ENCODE data around the gene NAA40.

The NAA40 gene

GRCh38 chr11:63905179-63905578, 33.6 kb upstream of the NAA40 start:
- no peak overlapping the region for H2AFZ ChIP-seq (ENCODE audit: low read length, unreplicated experiment)
- no peaks in the 10 kb centered on the region for H3K4me1 ChIP-seq (ENCODE audit: control insufficient read depth, insufficient read depth, low read length, unreplicated experiment)
- H3K79me2 ChIP-seq (ENCODE audit: control insufficient read depth, insufficient read depth, low read length, unreplicated experiment): no peaks in the 10 kb centered on the region
- no peak overlapping the region for H3K4me3 ChIP-seq (ENCODE audit: low read depth, low read length)
- H3K27ac ChIP-seq (ENCODE audit: low read depth, low read length): no peak overlapping the region
- H3K27me3 ChIP-seq (ENCODE audit: insufficient read depth, low read length): no peaks in the 10 kb centered on the region
- peaks cover 16% of the 10 kb centered on the region; the same call in 1 of the 2 replicates for H3K36me3 ChIP-seq (ENCODE audit: insufficient read depth, low read length)

- H3K27ac ChIP-seq (ENCODE audit: low read depth, low read length): no peak overlapping the region
- H3K4me3 ChIP-seq (ENCODE audit: low read depth, low read length): no peak overlapping the region
- H3K27me3 ChIP-seq (ENCODE audit: insufficient read depth, low read length): no peaks in the 10 kb centered on the region
- H2AFZ ChIP-seq (ENCODE audit: low read length, unreplicated experiment): no peak overlapping the region
- H3K4me1 ChIP-seq (ENCODE audit: control insufficient read depth, insufficient read depth, low read length, unreplicated experiment): no peaks in the 10 kb centered on the region
- H3K79me2 ChIP-seq (ENCODE audit: control insufficient read depth, insufficient read depth, low read length, unreplicated experiment): no peaks in the 10 kb centered on the region
- peaks cover 10% of the 10 kb centered on the region; the same call in 1 of the 2 replicates for H3K36me3 ChIP-seq (ENCODE audit: insufficient read depth, low read length)
Measured at GRCh38 chr11:63906087-63906486, 32.7 kb upstream of the NAA40 start.

GRCh38 chr11:63906585-63906984, 32.2 kb upstream of the NAA40 start:
- Histone ChIP-seq H3K79me2 (ENCODE audit: control insufficient read depth, insufficient read depth, low read length, unreplicated experiment) (no peaks in the 10 kb centered on the region), H3K36me3 (ENCODE audit: insufficient read depth, low read length) (peaks cover 8% of the 10 kb centered on the region; the same call in 1 of the 2 replicates), H3K4me1 (ENCODE audit: control insufficient read depth, insufficient read depth, low read length, unreplicated experiment) (no peaks in the 10 kb centered on the region), H3K27ac (ENCODE audit: low read depth, low read length) (no peak overlapping the region), H3K4me3 (ENCODE audit: low read depth, low read length) (no peak overlapping the region), H2AFZ (ENCODE audit: low read length, unreplicated experiment) (no peak overlapping the region), H3K27me3 (ENCODE audit: insufficient read depth, low read length) (no peaks in the 10 kb centered on the region)

- Histone ChIP-seq H3K27ac (ENCODE audit: low read depth, low read length) (no peak overlapping the region), H3K36me3 (ENCODE audit: insufficient read depth, low read length) (peaks cover 7% of the 10 kb centered on the region; the same call in 1 of the 2 replicates), H3K79me2 (ENCODE audit: control insufficient read depth, insufficient read depth, low read length, unreplicated experiment) (no peaks in the 10 kb centered on the region), H3K4me1 (ENCODE audit: control insufficient read depth, insufficient read depth, low read length, unreplicated experiment) (no peaks in the 10 kb centered on the region), H3K4me3 (ENCODE audit: low read depth, low read length) (no peak overlapping the region), H2AFZ (ENCODE audit: low read length, unreplicated experiment) (no peak overlapping the region), H3K27me3 (ENCODE audit: insufficient read depth, low read length) (no peaks in the 10 kb centered on the region)
Measured at GRCh38 chr11:63907063-63907462, 31.7 kb upstream of the NAA40 start.

GRCh38 chr11:63907808-63908530, 30.8 kb upstream of the NAA40 start:
- Histone ChIP-seq H3K79me2 (ENCODE audit: control insufficient read depth, insufficient read depth, low read length, unreplicated experiment) (no peaks in the 10 kb centered on the region), H3K4me1 (ENCODE audit: control insufficient read depth, insufficient read depth, low read length, unreplicated experiment) (no peaks in the 10 kb centered on the region), H3K27me3 (ENCODE audit: insufficient read depth, low read length) (no peaks in the 10 kb centered on the region), H3K27ac (ENCODE audit: low read depth, low read length) (no peak overlapping the region), H3K4me3 (ENCODE audit: low read depth, low read length) (no peak overlapping the region), H2AFZ (ENCODE audit: low read length, unreplicated experiment) (no peak overlapping the region), H3K36me3 (ENCODE audit: insufficient read depth, low read length) (peaks cover 3% of the 10 kb centered on the region; the same call in 1 of the 2 replicates)

- H3K27me3 ChIP-seq (ENCODE audit: insufficient read depth, low read length): no peaks in the 10 kb centered on the region
- no peak overlapping the region for H3K27ac ChIP-seq (ENCODE audit: low read depth, low read length)
- no peak overlapping the region for H3K4me3 ChIP-seq (ENCODE audit: low read depth, low read length)
- no peaks in the 10 kb centered on the region for H3K4me1 ChIP-seq (ENCODE audit: control insufficient read depth, insufficient read depth, low read length, unreplicated experiment)
- no peak overlapping the region for H2AFZ ChIP-seq (ENCODE audit: low read length, unreplicated experiment)
- peaks cover 3% of the 10 kb centered on the region; the same call in 1 of the 2 replicates for H3K36me3 ChIP-seq (ENCODE audit: insufficient read depth, low read length)
- H3K79me2 ChIP-seq (ENCODE audit: control insufficient read depth, insufficient read depth, low read length, unreplicated experiment): no peaks in the 10 kb centered on the region
Measured at GRCh38 chr11:63908631-63909401, 30.0 kb upstream of the NAA40 start.

- H2AFZ ChIP-seq (ENCODE audit: low read length, unreplicated experiment): no peak overlapping the region
- no peak overlapping the region for H3K27ac ChIP-seq (ENCODE audit: low read depth, low read length)
- H3K27me3 ChIP-seq (ENCODE audit: insufficient read depth, low read length): no peaks in the 10 kb centered on the region
- H3K79me2 ChIP-seq (ENCODE audit: control insufficient read depth, insufficient read depth, low read length, unreplicated experiment): no peaks in the 10 kb centered on the region
- no peaks in the 10 kb centered on the region for H3K4me1 ChIP-seq (ENCODE audit: control insufficient read depth, insufficient read depth, low read length, unreplicated experiment)
- no peak overlapping the region for H3K4me3 ChIP-seq (ENCODE audit: low read depth, low read length)
- H3K36me3 ChIP-seq (ENCODE audit: insufficient read depth, low read length): no peaks in the 10 kb centered on the region
Measured at GRCh38 chr11:63909591-63910506, 29.0 kb upstream of the NAA40 start.

GRCh38 chr11:63910675-63911074, 28.1 kb upstream of the NAA40 start:
- Histone ChIP-seq H3K4me1 (ENCODE audit: control insufficient read depth, insufficient read depth, low read length, unreplicated experiment) (no peaks in the 10 kb centered on the region), H2AFZ (ENCODE audit: low read length, unreplicated experiment) (no peak overlapping the region), H3K27me3 (ENCODE audit: insufficient read depth, low read length) (no peaks in the 10 kb centered on the region), H3K4me3 (ENCODE audit: low read depth, low read length) (no peak overlapping the region), H3K27ac (ENCODE audit: low read depth, low read length) (no peak overlapping the region), H3K79me2 (ENCODE audit: control insufficient read depth, insufficient read depth, low read length, unreplicated experiment) (no peaks in the 10 kb centered on the region), H3K36me3 (ENCODE audit: insufficient read depth, low read length) (no peaks in the 10 kb centered on the region)

- Histone ChIP-seq H3K36me3 (ENCODE audit: insufficient read depth, low read length) (no peaks in the 10 kb centered on the region), H3K27me3 (ENCODE audit: insufficient read depth, low read length) (no peaks in the 10 kb centered on the region), H3K4me1 (ENCODE audit: control insufficient read depth, insufficient read depth, low read length, unreplicated experiment) (no peaks in the 10 kb centered on the region), H2AFZ (ENCODE audit: low read length, unreplicated experiment) (no peak overlapping the region), H3K27ac (ENCODE audit: low read depth, low read length) (no peak overlapping the region), H3K79me2 (ENCODE audit: control insufficient read depth, insufficient read depth, low read length, unreplicated experiment) (no peaks in the 10 kb centered on the region), H3K4me3 (ENCODE audit: low read depth, low read length) (no peak overlapping the region)
Measured at GRCh38 chr11:63911440-63911839, 27.4 kb upstream of the NAA40 start.

GRCh38 chr11:63911876-63912275, 26.9 kb upstream of the NAA40 start:
- H3K79me2 ChIP-seq (ENCODE audit: control insufficient read depth, insufficient read depth, low read length, unreplicated experiment): no peaks in the 10 kb centered on the region
- H3K27ac ChIP-seq (ENCODE audit: low read depth, low read length): no peak overlapping the region

More at GRCh38 chr11:63911876-63912275, 26.9 kb upstream of the NAA40 start:
- H3K4me3 ChIP-seq (ENCODE audit: low read depth, low read length): no peak overlapping the region
- no peaks in the 10 kb centered on the region for H3K36me3 ChIP-seq (ENCODE audit: insufficient read depth, low read length)
- no peaks in the 10 kb centered on the region for H3K4me1 ChIP-seq (ENCODE audit: control insufficient read depth, insufficient read depth, low read length, unreplicated experiment)
- H3K27me3 ChIP-seq (ENCODE audit: insufficient read depth, low read length): no peaks in the 10 kb centered on the region
- H2AFZ ChIP-seq (ENCODE audit: low read length, unreplicated experiment): no peak overlapping the region

All from ACC112 (cell line).